Activated naive CD4-positive, alpha-beta T cell treated with anti-CD3 and anti-CD28 coated beads, Interleukin-2, amount 10 ng/mL, durations not matched to agents 7 days and 5 days (primary cell): ENCODE data around the gene TAOK2.
A peak's percentile ranks its signal among the peaks of the same experiment; 100 is the strongest.

Source experiments
- CTCF ChIA-PET: fragments of 350-600 bp; sonication (Branson Sonifier 250); formaldehyde crosslinking; loops from one replicate; lab custom pipeline; 2021; ENCODE audit warnings: antibody characterized with exemption; lab: Charles Lee
- DNase-seq: peaks from one replicate; pipeline ENCODE4 v3.0.0-alpha.2; 2020
- H3K27ac Mint-ChIP-seq: one replicate; pipeline ENCODE4 v1.8.0; 2021; ENCODE audit warnings: mild to moderate bottlenecking, moderate library complexity, mixed read lengths
- H3K27me3 Mint-ChIP-seq: one replicate; pipeline ENCODE4 v1.8.0; 2021; ENCODE audit warnings: mild to moderate bottlenecking, mixed read lengths
- H3K36me3 Mint-ChIP-seq: one replicate; pipeline ENCODE4 v1.8.0; 2021; ENCODE audit warnings: mixed read lengths
- H3K4me1 Mint-ChIP-seq: one replicate; pipeline ENCODE4 v1.8.0; 2021; ENCODE audit warnings: mixed read lengths
- H3K4me3 Mint-ChIP-seq: one replicate; pipeline ENCODE4 v1.8.0; 2021; ENCODE audit warnings: mild to moderate bottlenecking, moderate library complexity, mixed read lengths
- H3K9me3 Mint-ChIP-seq: one replicate; pipeline ENCODE4 v1.8.0; 2021; ENCODE audit warnings: mixed read lengths

The TAOK2 gene

DNA sequence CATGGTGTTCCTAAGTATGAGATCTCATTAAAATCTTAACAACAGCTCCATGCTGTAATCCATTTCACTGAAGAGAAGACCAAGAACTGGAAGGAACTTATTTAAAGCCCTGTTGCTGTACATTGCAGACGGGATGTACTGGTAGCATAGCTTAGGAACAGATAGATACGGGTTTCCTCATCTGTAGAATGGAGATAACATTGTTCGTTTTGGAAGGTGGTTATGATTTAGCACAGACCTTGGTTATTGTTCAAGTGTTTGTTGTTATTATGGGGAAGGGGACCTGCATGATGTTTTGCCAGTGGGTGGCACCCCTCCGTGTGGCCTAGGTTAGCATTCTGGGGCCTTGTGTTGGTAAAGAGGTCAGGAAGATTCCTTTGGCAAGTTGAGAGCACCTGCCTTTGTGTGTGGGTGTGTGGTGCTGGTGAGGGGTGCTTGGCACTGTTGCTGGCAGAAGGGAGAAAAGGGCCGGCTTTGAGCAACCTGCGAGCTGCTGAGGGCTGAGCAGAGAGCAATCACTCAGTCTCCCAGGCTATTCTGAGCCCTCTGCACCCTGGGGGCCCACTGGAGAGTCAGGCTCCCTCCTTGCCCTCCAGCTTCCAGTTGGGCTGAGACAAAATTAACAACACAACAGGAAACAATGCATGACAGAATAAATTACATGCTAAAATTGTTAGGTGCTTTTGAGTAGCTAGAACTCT is 2.3 kb downstream of the TAOK2 start:
- CTCF ChIA-PET: interaction anchor here (1.8 kb wide), 1 partner anchor 29 kb away, joined by 6 read pairs; no protein-coding TSS in a partner anchor
- DNase-seq: no peak
- Mint-ChIP-seq H3K4me1 (peaks cover 38% of the 10 kb centered on the region), H3K36me3 (peaks cover 44% of the 10 kb centered on the region), H3K27ac (peak overlapping the region; percentile 50), H3K27me3 (no peaks in the 10 kb centered on the region), H3K4me3 (peak overlapping the region; percentile 81), H3K9me3 (no peaks in the 10 kb centered on the region)

DNA sequence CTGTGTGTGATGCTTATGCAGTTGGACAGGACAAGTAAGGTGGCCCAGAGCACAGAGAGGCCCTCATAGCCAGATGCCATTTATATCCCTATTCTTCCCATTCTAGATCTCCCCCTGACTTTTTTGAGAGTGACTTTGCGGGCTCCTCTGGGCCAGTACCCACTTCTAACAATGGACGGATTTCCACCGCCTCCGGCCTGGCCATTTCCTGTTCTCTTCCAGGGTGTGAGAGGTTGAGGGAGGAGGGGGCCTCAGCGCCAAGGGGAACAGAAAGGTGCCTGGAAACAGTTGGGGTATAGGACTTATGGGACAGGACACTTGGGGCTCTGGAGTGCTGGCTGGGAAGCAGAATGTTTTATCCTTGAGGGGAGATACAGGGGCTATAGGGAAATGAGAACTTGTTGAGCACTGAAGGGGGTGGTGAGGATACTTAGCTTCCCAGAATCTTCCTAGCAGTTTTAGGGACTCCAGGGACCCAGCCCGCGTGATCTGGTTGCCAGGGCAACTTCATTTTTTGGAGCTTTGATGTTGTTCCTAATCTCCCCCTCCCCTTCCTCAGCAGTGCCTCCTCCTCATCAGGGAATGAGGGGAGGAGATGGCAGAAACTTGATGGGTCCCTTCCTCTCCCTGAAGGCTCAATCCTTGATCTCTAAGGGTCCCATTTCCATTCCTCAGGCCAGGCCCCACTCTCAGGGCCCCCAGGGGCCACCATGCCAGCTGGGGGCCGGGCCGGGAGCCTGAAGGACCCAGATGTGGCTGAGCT is 3.6 kb downstream of the TAOK2 start:
- Mint-ChIP-seq H3K27ac (no peak overlapping the region), H3K36me3 (peaks cover 43% of the 10 kb centered on the region), H3K4me3 (no peak overlapping the region), H3K4me1 (peaks cover 35% of the 10 kb centered on the region), H3K9me3 (no peaks in the 10 kb centered on the region), H3K27me3 (no peaks in the 10 kb centered on the region)
- no peak for DNase-seq
- CTCF ChIA-PET: interaction anchor here (1.8 kb wide), 1 partner anchor 28 kb away, joined by 6 read pairs; no protein-coding TSS in a partner anchor

DNA sequence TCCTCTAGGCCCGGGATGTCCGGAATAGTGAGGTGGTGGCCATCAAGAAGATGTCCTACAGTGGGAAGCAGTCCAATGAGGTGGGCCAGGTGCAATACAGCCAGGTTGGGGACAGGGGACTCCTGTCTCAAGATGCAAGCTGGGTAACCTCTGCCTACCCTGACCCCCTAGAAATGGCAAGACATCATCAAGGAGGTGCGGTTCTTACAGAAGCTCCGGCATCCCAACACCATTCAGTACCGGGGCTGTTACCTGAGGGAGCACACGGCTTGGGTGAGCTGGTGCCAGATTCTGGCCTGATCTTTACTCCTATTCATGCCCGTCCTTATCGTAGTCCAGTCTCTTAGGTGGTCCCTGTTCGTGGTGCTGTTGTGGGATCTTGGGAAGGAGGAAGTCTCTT is 4.4 kb downstream of the TAOK2 start:
- no peak overlapping the region for H3K27ac Mint-ChIP-seq
- H3K4me1 Mint-ChIP-seq: peaks cover 31% of the 10 kb centered on the region
- H3K9me3 Mint-ChIP-seq: no peaks in the 10 kb centered on the region
- H3K27me3 Mint-ChIP-seq: no peaks in the 10 kb centered on the region
- CTCF ChIA-PET: no interaction called here
- peaks cover 46% of the 10 kb centered on the region for H3K36me3 Mint-ChIP-seq
- no peak overlapping the region for H3K4me3 Mint-ChIP-seq
- no peak for DNase-seq

DNA sequence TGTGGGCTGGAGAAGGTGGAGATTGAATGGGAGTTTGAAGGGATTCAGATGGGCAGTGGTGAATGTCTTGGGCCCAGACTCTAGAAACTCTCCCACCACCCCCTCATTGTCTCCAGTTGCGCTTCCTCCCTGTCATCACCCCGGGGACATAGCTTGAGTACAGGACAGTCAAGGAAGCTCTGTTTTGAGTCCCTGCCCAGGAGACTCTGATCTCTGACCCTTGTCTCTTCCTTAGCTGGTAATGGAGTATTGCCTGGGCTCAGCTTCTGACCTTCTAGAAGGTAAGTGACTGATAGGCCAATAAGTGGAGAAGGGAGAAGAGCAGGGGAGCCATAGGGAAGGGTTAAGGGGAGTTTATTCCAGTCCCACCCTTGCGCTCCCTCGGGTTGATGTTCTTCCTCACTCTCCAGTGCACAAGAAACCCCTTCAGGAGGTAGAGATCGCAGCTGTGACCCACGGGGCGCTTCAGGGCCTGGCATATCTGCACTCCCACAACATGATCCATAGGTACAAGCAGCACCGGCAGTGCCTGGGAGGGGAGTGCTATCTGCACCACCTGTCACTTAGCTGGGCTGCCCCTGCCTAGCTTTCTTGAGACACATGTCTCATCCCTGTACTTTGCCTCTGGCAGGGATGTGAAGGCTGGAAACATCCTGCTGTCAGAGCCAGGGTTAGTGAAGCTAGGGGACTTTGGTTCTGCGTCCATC is 5.0 kb downstream of the TAOK2 start:
- no peak overlapping the region for H3K4me3 Mint-ChIP-seq
- CTCF ChIA-PET: interaction anchor here (1.0 kb wide), 1 partner anchor 9 kb away, joined by 3 read pairs; no protein-coding TSS in a partner anchor
- peaks cover 47% of the 10 kb centered on the region for H3K36me3 Mint-ChIP-seq
- no peaks in the 10 kb centered on the region for H3K27me3 Mint-ChIP-seq
- no peaks in the 10 kb centered on the region for H3K9me3 Mint-ChIP-seq
- DNase-seq: no peak
- no peak overlapping the region for H3K27ac Mint-ChIP-seq
- peaks cover 27% of the 10 kb centered on the region for H3K4me1 Mint-ChIP-seq

DNA sequence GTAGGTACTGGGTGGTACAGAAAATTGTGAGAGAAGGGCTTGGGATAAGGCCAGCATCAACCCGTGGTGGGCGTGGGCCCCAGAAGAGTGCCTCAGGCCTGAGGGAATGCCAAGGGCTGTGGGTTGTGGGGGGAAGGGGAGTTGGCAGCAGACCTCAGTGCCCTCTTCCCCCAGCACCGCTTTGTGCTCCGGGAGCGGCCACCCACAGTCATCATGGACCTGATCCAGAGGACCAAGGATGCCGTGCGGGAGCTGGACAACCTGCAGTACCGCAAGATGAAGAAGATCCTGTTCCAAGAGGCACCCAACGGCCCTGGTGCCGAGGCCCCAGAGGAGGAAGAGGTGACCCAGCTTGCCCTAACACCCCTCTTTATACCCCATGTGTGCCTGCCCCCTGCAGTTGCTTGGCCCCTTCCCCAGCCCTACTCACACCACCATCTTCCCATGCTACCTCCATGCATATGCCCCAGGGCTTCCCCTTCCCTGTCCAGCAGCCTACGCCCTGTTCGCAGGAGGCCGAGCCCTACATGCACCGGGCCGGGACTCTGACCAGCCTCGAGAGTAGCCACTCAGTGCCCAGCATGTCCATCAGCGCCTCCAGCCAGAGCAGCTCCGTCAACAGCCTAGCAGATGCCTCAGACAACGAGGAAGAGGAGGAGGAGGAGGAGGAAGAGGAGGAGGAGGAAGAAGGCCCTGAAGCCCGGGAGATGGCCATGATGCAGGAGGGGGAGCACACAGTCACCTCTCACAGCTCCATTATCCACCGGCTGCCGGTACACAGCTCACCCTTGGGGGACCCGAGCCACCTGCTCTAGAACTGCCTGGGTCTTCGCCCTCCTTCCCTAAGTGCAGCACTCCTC is 9.1 kb downstream of the TAOK2 start:
- CTCF ChIA-PET: no interaction called here
- no peak overlapping the region for H3K27ac Mint-ChIP-seq
- no peak overlapping the region for H3K4me3 Mint-ChIP-seq
- H3K36me3 Mint-ChIP-seq: peaks cover 73% of the 10 kb centered on the region
- no peaks in the 10 kb centered on the region for H3K27me3 Mint-ChIP-seq
- DNase-seq: no peak
- no peaks in the 10 kb centered on the region for H3K4me1 Mint-ChIP-seq
- no peaks in the 10 kb centered on the region for H3K9me3 Mint-ChIP-seq

DNA sequence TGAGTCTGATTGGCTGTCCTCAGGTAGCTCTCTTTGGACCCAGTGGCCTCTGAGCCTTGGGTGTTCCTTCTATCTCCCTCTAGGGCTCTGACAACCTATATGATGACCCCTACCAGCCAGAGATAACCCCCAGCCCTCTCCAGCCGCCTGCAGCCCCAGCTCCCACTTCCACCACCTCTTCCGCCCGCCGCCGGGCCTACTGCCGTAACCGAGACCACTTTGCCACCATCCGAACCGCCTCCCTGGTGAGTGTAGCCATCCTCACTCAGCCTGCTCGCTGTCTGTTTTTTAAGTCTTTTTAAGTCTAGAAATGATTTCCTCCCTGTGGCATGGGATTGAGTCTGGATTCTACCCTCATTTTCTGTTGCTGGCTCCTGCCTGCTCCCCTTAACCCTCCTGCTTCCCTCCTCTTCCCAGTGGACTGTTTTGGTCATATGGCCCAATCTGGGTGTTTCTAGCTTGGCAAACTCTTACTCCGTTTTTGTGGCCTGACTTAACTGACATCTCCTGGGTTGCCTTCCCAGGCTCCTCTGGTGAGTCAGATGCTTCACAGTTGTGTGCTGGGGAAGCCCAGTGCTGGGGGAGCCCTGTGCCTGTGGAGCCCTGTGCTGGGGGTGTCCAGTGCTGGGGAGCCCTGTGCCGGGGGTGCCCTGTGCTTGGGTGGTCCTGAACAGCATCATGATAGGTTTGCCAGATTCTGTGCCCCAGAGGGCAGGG is 9.9 kb downstream of the TAOK2 start:
- Mint-ChIP-seq H3K27me3 (no peaks in the 10 kb centered on the region), H3K36me3 (peaks cover 71% of the 10 kb centered on the region), H3K4me1 (no peaks in the 10 kb centered on the region), H3K9me3 (no peaks in the 10 kb centered on the region), H3K27ac (no peak overlapping the region), H3K4me3 (no peak overlapping the region)
- no peak for DNase-seq
- CTCF ChIA-PET: no interaction called here

DNA sequence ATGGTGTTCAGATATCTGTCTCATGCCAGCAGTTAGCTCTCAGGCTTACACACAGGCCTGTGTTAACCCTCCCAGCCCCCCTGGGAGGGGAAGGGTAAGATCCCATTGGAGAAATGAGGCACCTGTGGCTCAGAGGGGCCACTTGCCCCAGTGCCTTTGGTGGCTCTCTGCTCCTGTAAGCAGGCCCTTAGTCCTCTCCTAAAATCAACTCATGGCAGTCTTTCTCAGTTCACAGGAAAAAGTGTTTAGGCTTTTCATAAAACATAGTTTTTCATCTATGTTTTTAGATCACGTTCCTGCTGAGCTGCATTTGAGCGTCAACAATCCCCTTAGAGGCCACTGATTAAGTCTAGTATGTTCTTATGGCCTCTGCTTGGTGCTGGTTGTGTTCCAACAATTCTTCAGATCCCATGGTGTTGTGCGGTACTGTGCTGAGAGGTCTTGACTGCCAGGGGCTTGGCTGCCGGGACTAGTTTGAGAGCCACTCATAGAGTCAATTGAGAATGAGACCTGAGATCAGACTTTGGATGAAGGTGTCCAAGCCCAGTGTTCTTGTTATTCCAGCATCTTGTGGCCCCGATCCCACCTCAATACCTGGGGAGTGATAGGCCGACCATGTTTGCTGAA is 10.6 kb downstream of the TAOK2 start:
- H3K9me3 Mint-ChIP-seq: no peaks in the 10 kb centered on the region
- H3K4me3 Mint-ChIP-seq: no peak overlapping the region
- H3K27ac Mint-ChIP-seq: no peak overlapping the region
- no peak for DNase-seq
- CTCF ChIA-PET: no interaction called here
- H3K4me1 Mint-ChIP-seq: no peaks in the 10 kb centered on the region
- H3K27me3 Mint-ChIP-seq: no peaks in the 10 kb centered on the region
- peaks cover 70% of the 10 kb centered on the region for H3K36me3 Mint-ChIP-seq

DNA sequence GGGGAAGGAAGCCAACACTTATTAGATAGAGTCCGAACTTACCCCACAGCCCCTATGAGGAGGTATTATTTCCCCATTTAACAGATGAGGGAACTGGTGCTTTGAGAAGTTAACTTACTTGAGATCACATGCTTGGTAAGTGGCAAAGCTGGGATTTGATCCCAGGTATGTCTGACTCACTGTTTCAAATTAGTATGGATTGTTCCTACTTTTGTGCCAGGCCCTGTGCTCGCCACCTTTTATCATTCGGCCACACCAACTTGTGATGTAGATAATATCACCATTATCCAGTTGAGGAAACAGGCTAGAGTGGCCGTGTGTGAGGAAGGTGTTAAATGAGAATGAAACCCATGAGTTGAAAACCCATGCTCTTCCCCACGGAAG is 11.1 kb downstream of the TAOK2 start:
- Mint-ChIP-seq H3K36me3 (peaks cover 69% of the 10 kb centered on the region), H3K9me3 (no peaks in the 10 kb centered on the region), H3K4me3 (no peak overlapping the region), H3K27ac (no peak overlapping the region), H3K27me3 (no peaks in the 10 kb centered on the region), H3K4me1 (no peaks in the 10 kb centered on the region)
- CTCF ChIA-PET: interaction anchor here (1.6 kb wide), 1 partner anchor 47 kb away, joined by 4 read pairs; no protein-coding TSS in a partner anchor
- no peak for DNase-seq

DNA sequence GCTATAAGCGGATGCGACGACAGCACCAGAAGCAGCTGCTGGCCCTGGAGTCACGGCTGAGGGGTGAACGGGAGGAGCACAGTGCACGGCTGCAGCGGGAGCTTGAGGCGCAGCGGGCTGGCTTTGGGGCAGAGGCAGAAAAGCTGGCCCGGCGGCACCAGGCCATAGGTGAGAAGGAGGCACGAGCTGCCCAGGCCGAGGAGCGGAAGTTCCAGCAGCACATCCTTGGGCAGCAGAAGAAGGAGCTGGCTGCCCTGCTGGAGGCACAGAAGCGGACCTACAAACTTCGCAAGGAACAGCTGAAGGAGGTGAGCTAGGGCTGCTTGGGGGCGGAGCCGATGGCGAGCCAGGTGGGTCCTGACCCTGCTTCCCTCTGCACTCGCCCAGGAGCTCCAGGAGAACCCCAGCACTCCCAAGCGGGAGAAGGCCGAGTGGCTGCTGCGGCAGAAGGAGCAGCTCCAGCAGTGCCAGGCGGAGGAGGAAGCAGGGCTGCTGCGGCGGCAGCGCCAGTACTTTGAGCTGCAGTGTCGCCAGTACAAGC is 11.7 kb downstream of the TAOK2 start:
- H3K27me3 Mint-ChIP-seq: no peaks in the 10 kb centered on the region
- CTCF ChIA-PET: interaction anchor here (1.6 kb wide), 1 partner anchor 47 kb away, joined by 4 read pairs; no protein-coding TSS in a partner anchor
- H3K4me1 Mint-ChIP-seq: no peaks in the 10 kb centered on the region
- DNase-seq: no peak
- H3K27ac Mint-ChIP-seq: no peak overlapping the region
- H3K36me3 Mint-ChIP-seq: peaks cover 68% of the 10 kb centered on the region
- H3K9me3 Mint-ChIP-seq: no peaks in the 10 kb centered on the region
- H3K4me3 Mint-ChIP-seq: no peak overlapping the region

DNA sequence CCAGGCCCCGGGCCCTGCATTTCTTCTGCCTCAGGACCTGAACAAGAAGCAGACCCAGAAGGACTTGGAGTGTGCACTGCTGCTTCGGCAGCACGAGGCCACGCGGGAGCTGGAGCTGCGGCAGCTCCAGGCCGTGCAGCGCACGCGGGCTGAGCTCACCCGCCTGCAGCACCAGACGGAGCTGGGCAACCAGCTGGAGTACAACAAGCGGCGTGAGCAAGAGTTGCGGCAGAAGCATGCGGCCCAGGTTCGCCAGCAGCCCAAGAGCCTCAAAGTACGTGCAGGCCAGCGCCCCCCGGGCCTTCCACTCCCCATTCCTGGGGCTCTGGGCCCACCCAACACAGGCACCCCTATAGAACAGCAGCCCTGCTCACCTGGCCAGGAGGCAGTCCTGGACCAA is 12.6 kb downstream of the TAOK2 start:
- Mint-ChIP-seq H3K27me3 (no peaks in the 10 kb centered on the region), H3K4me3 (no peak overlapping the region), H3K9me3 (no peaks in the 10 kb centered on the region), H3K4me1 (no peaks in the 10 kb centered on the region), H3K36me3 (peaks cover 66% of the 10 kb centered on the region), H3K27ac (peak overlapping the region; percentile 19)
- CTCF ChIA-PET: interaction anchor here (1.6 kb wide), 1 partner anchor 46 kb away, joined by 4 read pairs; no protein-coding TSS in a partner anchor
- no peak for DNase-seq

DNA sequence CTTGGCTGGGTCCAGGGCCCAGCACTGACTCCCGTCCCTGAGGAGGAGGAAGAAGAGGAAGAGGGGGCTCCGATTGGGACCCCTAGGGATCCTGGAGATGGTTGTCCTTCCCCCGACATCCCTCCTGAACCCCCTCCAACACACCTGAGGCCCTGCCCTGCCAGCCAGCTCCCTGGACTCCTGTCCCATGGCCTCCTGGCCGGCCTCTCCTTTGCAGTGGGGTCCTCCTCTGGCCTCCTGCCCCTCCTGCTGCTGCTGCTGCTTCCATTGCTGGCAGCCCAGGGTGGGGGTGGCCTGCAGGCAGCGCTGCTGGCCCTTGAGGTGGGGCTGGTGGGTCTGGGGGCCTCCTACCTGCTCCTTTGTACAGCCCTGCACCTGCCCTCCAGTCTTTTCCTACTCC is 13.3 kb downstream of the TAOK2 start:
- no peak overlapping the region for H3K4me3 Mint-ChIP-seq
- H3K27me3 Mint-ChIP-seq: no peaks in the 10 kb centered on the region
- H3K36me3 Mint-ChIP-seq: peaks cover 68% of the 10 kb centered on the region
- H3K4me1 Mint-ChIP-seq: no peaks in the 10 kb centered on the region
- CTCF ChIA-PET: interaction anchor here (1.2 kb wide), 1 partner anchor 8 kb away, joined by 3 read pairs; no protein-coding TSS in a partner anchor
- H3K9me3 Mint-ChIP-seq: no peaks in the 10 kb centered on the region
- no peak overlapping the region for H3K27ac Mint-ChIP-seq
- DNase-seq: no peak

DNA sequence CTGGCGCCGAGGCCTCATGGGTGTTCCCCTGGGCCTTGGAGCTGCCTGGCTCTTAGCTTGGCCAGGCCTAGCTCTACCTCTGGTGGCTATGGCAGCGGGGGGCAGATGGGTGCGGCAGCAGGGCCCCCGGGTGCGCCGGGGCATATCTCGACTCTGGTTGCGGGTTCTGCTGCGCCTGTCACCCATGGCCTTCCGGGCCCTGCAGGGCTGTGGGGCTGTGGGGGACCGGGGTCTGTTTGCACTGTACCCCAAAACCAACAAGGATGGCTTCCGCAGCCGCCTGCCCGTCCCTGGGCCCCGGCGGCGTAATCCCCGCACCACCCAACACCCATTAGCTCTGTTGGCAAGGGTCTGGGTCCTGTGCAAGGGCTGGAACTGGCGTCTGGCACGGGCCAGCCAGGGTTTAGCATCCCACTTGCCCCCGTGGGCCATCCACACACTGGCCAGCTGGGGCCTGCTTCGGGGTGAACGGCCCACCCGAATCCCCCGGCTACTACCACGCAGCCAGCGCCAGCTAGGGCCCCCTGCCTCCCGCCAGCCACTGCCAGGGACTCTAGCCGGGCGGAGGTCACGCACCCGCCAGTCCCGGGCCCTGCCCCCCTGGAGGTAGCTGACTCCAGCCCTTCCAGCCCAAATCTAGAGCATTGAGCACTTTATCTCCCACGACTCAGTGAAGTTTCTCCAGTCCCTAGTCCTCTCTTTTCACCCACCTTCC is 13.9 kb downstream of the TAOK2 start:
- CTCF ChIA-PET: interaction anchor here (1.2 kb wide), 1 partner anchor 9 kb away, joined by 3 read pairs; no protein-coding TSS in a partner anchor

More for the DNA sequence above, 13.9 kb downstream of the TAOK2 start:
- H3K27ac Mint-ChIP-seq: no peak overlapping the region
- H3K4me3 Mint-ChIP-seq: no peak overlapping the region
- H3K4me1 Mint-ChIP-seq: no peaks in the 10 kb centered on the region
- H3K9me3 Mint-ChIP-seq: no peaks in the 10 kb centered on the region
- peaks cover 63% of the 10 kb centered on the region for H3K36me3 Mint-ChIP-seq
- DNase-seq: no peak
- H3K27me3 Mint-ChIP-seq: no peaks in the 10 kb centered on the region
